HPDE6-E6E7 (cell line): Measurements from ENCODE around the gene EML5.
"Not testable (repeated sequence)": the region's sequence is repeated elsewhere in the genome, so short reads cannot be mapped to it uniquely, and the experiment has no call there.

Experiments
- DNase-seq: peaks from one replicate; pipeline ENCODE4 v3.0.0; 2011; ENCODE audit warnings: missing footprints; ENCODE audit errors: extremely low spot score

The EML5 gene

DNA sequence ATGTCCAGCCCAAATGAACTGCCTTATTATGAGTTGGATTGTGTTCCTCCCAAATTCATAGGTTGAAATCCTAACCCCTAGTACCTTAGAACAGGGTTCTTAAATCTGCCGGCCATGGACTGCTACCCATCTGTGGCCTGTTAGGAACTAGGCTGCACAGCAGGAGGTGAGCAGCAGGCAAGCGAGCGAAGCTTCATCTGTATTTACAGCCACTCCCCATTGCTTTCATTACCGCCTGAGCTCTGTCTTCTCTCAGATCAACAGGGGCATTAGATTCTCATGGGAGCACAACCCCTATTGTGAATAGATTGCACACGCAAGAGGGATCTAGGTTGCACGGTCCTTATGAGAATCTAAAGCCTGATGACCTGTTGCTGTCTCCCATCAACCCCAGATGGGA lies 9.8 kb upstream of the EML5 start:
- no peak for DNase-seq

- DNase-seq = no peak
These were observed 6.8 kb upstream of the EML5 start for GRCh38 chr14:88799522-88799921.

GRCh38 chr14:88798156-88798555 lies 5.4 kb upstream of the EML5 start:
- no peak for DNase-seq

DNA sequence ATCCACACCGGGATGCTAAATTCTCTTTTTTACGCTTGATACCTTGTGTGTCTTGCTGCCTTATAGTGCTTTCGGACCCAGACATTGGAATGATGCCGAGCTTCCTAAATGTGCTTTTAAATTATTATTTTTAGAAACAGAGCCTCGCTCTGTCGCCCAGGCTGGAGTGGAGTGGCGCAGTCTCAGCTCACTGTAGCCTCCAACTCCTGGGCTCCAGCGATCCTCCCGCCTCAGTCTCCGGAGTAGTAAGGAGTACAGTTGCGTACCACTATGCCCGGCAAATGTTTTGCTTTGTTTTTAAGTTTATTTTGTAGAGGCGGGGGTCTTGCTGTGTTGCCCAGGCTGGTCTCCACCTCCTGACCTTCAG lies 489 bp upstream of the EML5 start:
- DNase-seq = no peak

GRCh38 chr14:88791629-88792472 lies 902 bp downstream of the EML5 start:
- DNase-seq = no peak

- no peak for DNase-seq
These were observed 1.5 kb downstream of the EML5 start for GRCh38 chr14:88791252-88791621.

DNA sequence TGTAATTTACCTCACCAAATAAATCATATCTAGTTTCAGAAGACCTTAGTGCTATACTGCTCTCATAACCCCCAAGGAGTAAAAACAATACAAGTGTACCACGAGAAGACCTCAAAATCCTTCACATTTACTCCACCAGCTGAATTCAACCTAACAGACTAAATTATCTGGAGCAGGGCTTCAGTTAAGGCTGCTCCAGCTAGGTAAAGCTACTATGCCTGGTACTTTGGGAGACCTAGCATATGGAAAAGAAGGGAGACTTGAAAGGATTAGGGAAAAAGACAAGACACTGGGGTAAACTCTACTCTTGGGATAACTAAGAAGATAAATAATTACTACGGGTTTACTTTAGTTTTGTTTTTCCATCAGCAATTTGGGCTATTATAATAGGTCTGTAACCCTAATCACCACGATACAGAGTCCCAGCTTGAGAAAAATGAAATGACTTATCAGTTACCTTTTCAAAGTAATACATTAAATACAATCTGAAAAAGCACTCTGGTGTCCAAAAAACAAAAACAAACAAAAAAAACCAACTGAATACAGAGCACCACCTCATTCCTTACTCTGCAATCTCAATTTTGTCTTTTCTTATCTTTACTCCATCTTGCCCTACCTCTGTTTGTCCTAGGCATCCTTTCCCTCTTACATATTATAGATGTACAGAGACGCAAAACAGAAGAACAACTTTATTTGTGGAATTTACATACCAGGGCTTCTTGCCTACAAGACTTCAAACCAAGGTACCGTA lies 2.1 kb downstream of the EML5 start:
- DNase-seq = no peak

DNA sequence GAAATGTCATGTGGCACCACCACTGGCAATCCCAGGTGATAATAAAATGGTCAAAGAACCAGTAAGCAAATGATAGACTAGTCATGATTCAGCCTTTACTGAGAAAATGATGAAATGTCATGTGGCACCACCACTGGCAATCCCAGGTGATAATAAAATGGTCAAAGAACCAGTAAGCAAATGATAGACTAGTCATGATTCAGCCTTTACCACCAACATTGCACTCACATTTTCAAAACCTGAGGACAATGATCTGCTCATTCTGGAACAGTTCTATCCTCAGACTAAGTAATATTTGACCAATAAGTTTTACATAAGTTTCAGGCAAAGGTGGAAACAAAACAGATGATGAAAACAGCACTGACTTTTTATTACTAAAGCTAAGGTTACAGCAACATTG lies 3.2 kb downstream of the EML5 start:
- not testable (repeated sequence) for DNase-seq

- DNase-seq = no peak
These were observed 6.0 kb downstream of the EML5 start for GRCh38 chr14:88786715-88787114.

DNA sequence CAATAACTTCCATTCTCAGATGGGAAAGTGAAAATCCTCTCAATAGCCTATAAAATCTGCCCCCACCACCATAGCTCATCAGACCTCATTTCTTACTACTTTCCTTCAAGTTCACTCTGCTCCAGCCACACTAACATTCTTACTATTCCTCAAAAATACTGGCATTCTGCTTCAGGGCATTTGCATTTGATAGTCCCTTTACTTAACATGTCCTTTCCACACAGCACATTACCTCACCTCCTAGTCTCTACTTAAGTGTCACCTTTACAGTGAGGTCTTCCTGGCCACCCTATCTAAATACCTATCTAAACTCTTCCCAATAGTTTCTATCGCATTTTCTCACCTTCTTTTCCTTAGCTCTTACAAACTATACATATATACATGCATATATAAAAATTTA lies 6.8 kb downstream of the EML5 start:
- DNase-seq = no peak

GRCh38 chr14:88775532-88775931 lies 17.2 kb downstream of the EML5 start:
- DNase-seq = peak; percentile 27

GRCh38 chr14:88770736-88771135 lies 22.0 kb downstream of the EML5 start:
- no peak for DNase-seq

DNA sequence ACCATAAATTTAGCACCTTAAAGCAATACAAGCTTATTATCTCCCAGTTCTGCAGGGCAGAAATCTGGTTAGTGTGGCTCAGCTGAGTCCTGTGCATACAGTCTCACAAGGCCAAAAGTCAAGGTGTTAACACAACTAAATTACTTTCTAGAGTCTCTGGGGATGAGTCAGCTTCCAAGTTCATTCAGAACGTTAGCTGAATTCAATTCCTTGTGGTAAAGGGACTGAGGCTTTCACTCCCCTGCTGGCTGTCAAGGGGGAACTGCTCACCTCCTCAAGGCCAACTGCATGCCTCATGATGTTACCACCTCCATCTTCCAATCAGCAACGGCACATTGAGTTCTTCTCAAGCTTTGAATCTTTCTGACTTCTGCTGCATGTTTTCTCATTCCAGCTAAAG lies 27.6 kb downstream of the EML5 start:
- no peak for DNase-seq

DNA sequence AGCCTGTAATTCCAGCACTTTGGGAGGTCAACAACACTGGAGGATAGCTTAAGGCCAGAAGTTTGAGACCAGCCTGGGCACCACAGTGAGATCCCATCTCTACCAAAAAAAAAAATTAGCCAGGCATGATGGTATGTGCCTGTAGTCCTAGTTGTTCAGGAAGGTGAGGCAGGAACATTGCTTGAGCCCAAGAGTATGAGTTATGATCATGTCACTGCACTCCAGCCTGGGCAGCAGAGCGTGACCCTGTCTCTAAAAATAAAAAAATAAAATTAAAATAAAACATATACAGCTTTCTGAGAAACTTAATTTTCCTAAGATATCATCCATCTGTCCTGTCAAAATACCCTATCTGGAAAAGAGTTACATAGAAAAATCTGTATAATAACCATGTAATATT lies 38.9 kb downstream of the EML5 start:
- no peak for DNase-seq

- no peak for DNase-seq
These were observed 41.8 kb downstream of the EML5 start for GRCh38 chr14:88750945-88751344.

- no peak for DNase-seq
These were observed 42.3 kb downstream of the EML5 start for GRCh38 chr14:88750413-88750812.

- DNase-seq = no peak
These were observed 43.6 kb downstream of the EML5 start for GRCh38 chr14:88749139-88749538.

GRCh38 chr14:88748288-88748687 lies 44.5 kb downstream of the EML5 start:
- no peak for DNase-seq

- DNase-seq = no peak
These were observed 46.7 kb downstream of the EML5 start for GRCh38 chr14:88746052-88746451.

GRCh38 chr14:88737245-88737644 lies 55.5 kb downstream of the EML5 start:
- no peak for DNase-seq

- DNase-seq = no peak
These were observed 59.6 kb downstream of the EML5 start for GRCh38 chr14:88733121-88733520.

- DNase-seq = peak; percentile 7
These were observed 63.6 kb downstream of the EML5 start for GRCh38 chr14:88729159-88729558.

GRCh38 chr14:88727057-88727456 lies 65.7 kb downstream of the EML5 start:
- no peak for DNase-seq
